Gastrocnemius medialis (tissue), 4 donors: ENCODE data around the gene CACNA2D2. TPM values are rescaled to one million over a fixed set of nuclear protein-coding genes. Genes with fewer than 3 reads are reported as not detected.

Experiments used
- ATAC-seq, 2 donors: fragments of 150-250 bp; one replicate each; pipeline ENCODE4 v1.9.1; 2016
- DNase-seq, 2 donors: peaks; one replicate each; pipeline ENCODE4 v3.0.0-alpha.2; 2019
- H3K27ac ChIP-seq, 4 donors: fragments of 200-600 bp; sonication (generic); 1 replicate in 1 of 4; 2 replicates in 3 of 4; pipeline ENCODE4 v1.5.1; 2016 to 2018; ENCODE audit warnings: mild to moderate bottlenecking in 2 of 4, moderate library complexity in 1 of 4
- H3K27me3 ChIP-seq, 3 donors: fragments of 200-600 bp; sonication (generic) in 2 of 3; 1 replicate in 1 of 3; 2 replicates in 2 of 3; pipeline versions ENCODE4 v1.5.1 to v1.6.0; 2016 to 2019; ENCODE audit warnings: mild to moderate bottlenecking in 1 of 3, moderate library complexity in 1 of 3
- H3K36me3 ChIP-seq, 2 donors: fragments of 200-600 bp; sonication (generic) in 1 of 2; one replicate each; pipeline ENCODE4 v1.5.1; 2017 to 2018
- H3K4me1 ChIP-seq, 2 donors: fragments of 200-600 bp; sonication (generic) in 1 of 2; one replicate each; pipeline ENCODE4 v1.5.1; 2016 to 2017; ENCODE audit warnings: mild to moderate bottlenecking in 2 of 2
- H3K4me3 ChIP-seq, 4 donors: fragments of 200-600 bp; sonication (generic) in 3 of 4; 1 replicate in 1 of 4; 2 replicates in 3 of 4; pipeline ENCODE4 v1.5.1; 2016 to 2019; ENCODE audit warnings: mild to moderate bottlenecking in 2 of 4
- H3K9me3 ChIP-seq, 3 donors: fragments of 200-600 bp; sonication (generic) in 2 of 3; 1 replicate in 1 of 3; 2 replicates in 2 of 3; pipeline ENCODE4 v1.5.1; 2016 to 2019
- CTCF ChIP-seq, 5 experiments: fragments of 450-650 bp in 3 of 5; fragments of 200-600 bp in 2 of 5; sonication (generic) in 2 of 5; IDR thresholded peaks in 4 of 5; conservative IDR thresholded peaks in 1 of 5; 1 replicate in 4 of 5; 2 replicates in 1 of 5; pipeline ENCODE4 v1.5.1; 2016 to 2019; ENCODE audit warnings: antibody characterized with exemption in 5 of 5, mild to moderate bottlenecking in 3 of 5, moderate library complexity in 3 of 5
- POLR2A ChIP-seq, 2 donors: fragments of 450-650 bp; IDR thresholded peaks; one replicate each; pipeline ENCODE4 v1.6.1; 2017; ENCODE audit warnings: antibody characterized with exemption in 2 of 2, mild to moderate bottlenecking in 2 of 2, moderate library complexity in 2 of 2
- in situ Hi-C, 4 donors: fragments of 200-750 bp; cut with MboI; loops; one replicate each; pipeline versions ENCODE4 v1.15.0 to v1.8.0; 2017; ENCODE audit warnings: low sequenced_read_pairs in 4 of 4
- intact Hi-C: fragments of 100-400 bp; cut with DNase I; formaldehyde crosslinking; loops from one replicate; pipeline ENCODE4 v1.15.1; 2023; ENCODE audit warnings: low total_unique reads
- total RNA-seq, 4 donors: library from RNA; depleted of rRNA; stranded (reverse); fragments of >200 nt; gene quantifications; one replicate each; pipeline versions ENCODE4 v1.1.0 to v1.2.3, GENCODE V29; 2016

Gene CACNA2D2
- total RNA-seq, 4 donors from 2014 or later, result 0.27 to 0.68 (median 0.45) TPM

- intact Hi-C loops (no loop called here), in situ Hi-C loops (no loop called here)
- H3K36me3 ChIP-seq, result no peaks in the 10 kb centered on the region
- H3K9me3 ChIP-seq, result no peaks in the 10 kb centered on the region
- DNase-seq, result no peak
- no peaks in the 10 kb centered on the region for H3K4me1 ChIP-seq
- TF ChIP-seq CTCF (IDR thresholded peaks at IDR 0.05 in 4 of 5, conservative IDR thresholded peaks at IDR 0.05 in 1 of 5) (no peak), POLR2A (IDR thresholded peaks at IDR 0.05) (no peak)
- no peak overlapping the region for H3K27ac ChIP-seq
- no peak for ATAC-seq
- H3K27me3 ChIP-seq, result no peaks in the 10 kb centered on the region
- no peak overlapping the region for H3K4me3 ChIP-seq
Observed at GRCh38 chr3:50415061-50415460, 88.4 kb downstream of the CACNA2D2 start.

GRCh38 chr3:50414616-50415015 is 88.8 kb downstream of the CACNA2D2 start:
- TF ChIP-seq POLR2A (IDR thresholded peaks at IDR 0.05), result no peak
- TF ChIP-seq CTCF (IDR thresholded peaks at IDR 0.05 in 4 of 5, conservative IDR thresholded peaks at IDR 0.05 in 1 of 5), result no peak
- no peak for ATAC-seq
- in situ Hi-C loops, result no loop called here
- no peaks in the 10 kb centered on the region for H3K27me3 ChIP-seq
- H3K4me3 ChIP-seq, result no peak overlapping the region
- no peaks in the 10 kb centered on the region for H3K4me1 ChIP-seq
- intact Hi-C loops, result no loop called here
- no peak overlapping the region for H3K27ac ChIP-seq
- H3K9me3 ChIP-seq, result no peaks in the 10 kb centered on the region
- no peak for DNase-seq
- H3K36me3 ChIP-seq, result no peaks in the 10 kb centered on the region

- no peak for TF ChIP-seq POLR2A (IDR thresholded peaks at IDR 0.05)
- no peak for TF ChIP-seq CTCF (IDR thresholded peaks at IDR 0.05 in 4 of 5, conservative IDR thresholded peaks at IDR 0.05 in 1 of 5)
- H3K36me3 ChIP-seq, result no peaks in the 10 kb centered on the region
- H3K27ac ChIP-seq, result no peak overlapping the region
- no peaks in the 10 kb centered on the region for H3K27me3 ChIP-seq
- no peak overlapping the region for H3K4me3 ChIP-seq
- in situ Hi-C loops (no loop called here), intact Hi-C loops (no loop called here)
- DNase-seq (no peak), ATAC-seq (no peak)
- no peaks in the 10 kb centered on the region for H3K4me1 ChIP-seq
- H3K9me3 ChIP-seq, result no peaks in the 10 kb centered on the region
Observed at GRCh38 chr3:50412231-50412754, 91.1 kb downstream of the CACNA2D2 start.

GRCh38 chr3:50411229-50411628 is 92.2 kb downstream of the CACNA2D2 start:
- Histone ChIP-seq H3K9me3 (no peaks in the 10 kb centered on the region), H3K4me3 (no peak overlapping the region), H3K27ac (no peak overlapping the region), H3K4me1 (no peaks in the 10 kb centered on the region), H3K36me3 (no peaks in the 10 kb centered on the region), H3K27me3 (no peaks in the 10 kb centered on the region)
- intact Hi-C loops (no loop called here), in situ Hi-C loops (no loop called here)
- no peak for TF ChIP-seq POLR2A (IDR thresholded peaks at IDR 0.05)
- no peak for TF ChIP-seq CTCF (IDR thresholded peaks at IDR 0.05 in 4 of 5, conservative IDR thresholded peaks at IDR 0.05 in 1 of 5)
- ATAC-seq (no peak), DNase-seq (no peak)

GRCh38 chr3:50410608-50411139 is 92.8 kb downstream of the CACNA2D2 start:
- H3K36me3 ChIP-seq, result no peaks in the 10 kb centered on the region
- intact Hi-C loops (no loop called here), in situ Hi-C loops (no loop called here)
- no peak overlapping the region for H3K4me3 ChIP-seq
- no peaks in the 10 kb centered on the region for H3K4me1 ChIP-seq
- H3K27me3 ChIP-seq, result no peaks in the 10 kb centered on the region
- TF ChIP-seq CTCF (IDR thresholded peaks at IDR 0.05 in 4 of 5, conservative IDR thresholded peaks at IDR 0.05 in 1 of 5), result no peak
- no peaks in the 10 kb centered on the region for H3K9me3 ChIP-seq
- no peak for DNase-seq
- H3K27ac ChIP-seq, result no peak overlapping the region
- no peak for ATAC-seq
